Measurements from ENCODE around the gene LMBR1. TPM values are rescaled to one million over a fixed set of nuclear protein-coding genes. Genes with fewer than 3 reads are reported as not detected.
A peak's percentile ranks its signal among the peaks of the same experiment; 100 is the strongest.

LMBR1 gene
- total and polyA plus RNA-seq, 2 donors (not counting 1 experiment from before 2014, with no cell fraction given): 30.8 to 41.6 TPM

DNA sequence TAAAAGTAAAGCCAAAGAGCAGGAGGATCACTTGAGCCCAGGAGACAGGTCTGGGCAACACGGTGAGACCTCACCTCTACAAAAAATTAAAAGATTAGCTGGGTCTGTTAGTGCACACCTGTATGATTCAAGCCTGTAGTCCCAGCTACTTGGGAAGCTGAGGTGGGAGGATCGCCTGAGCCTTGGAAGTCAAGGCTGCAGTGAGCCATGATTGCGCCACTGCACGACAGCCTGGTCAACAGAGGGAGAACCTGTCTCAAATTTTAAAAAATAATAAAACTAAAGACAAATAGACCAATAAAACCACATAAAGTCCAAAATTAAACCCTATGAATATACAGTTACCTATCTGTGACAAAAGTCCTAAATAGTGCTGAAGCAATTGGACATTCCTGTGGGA, 3.2 kb downstream of the LMBR1 start:
- peaks cover 3% of the 10 kb centered on the region for H3K4me1 ChIP-seq (ENCODE audit: control insufficient read depth, extremely low read depth, insufficient read depth, low read length)
- no peak overlapping the region for H2AFZ ChIP-seq (ENCODE audit: low read length)
- H3K9me3 ChIP-seq (ENCODE audit: control insufficient read depth, insufficient read depth, low read depth, low read length): no peaks in the 10 kb centered on the region
- no peak for DNase-seq (ENCODE audit: low read depth in 2 of 2)
- no peak overlapping the region for H3K27ac ChIP-seq (ENCODE audit: insufficient read depth, low read length)
- peaks cover 7% of the 10 kb centered on the region for H3K79me2 ChIP-seq (ENCODE audit: control insufficient read depth, insufficient read depth, low read length)
- H4K20me1 ChIP-seq (ENCODE audit: control insufficient read depth, extremely low read depth, insufficient read depth, low read length): no peaks in the 10 kb centered on the region
- H3K36me3 ChIP-seq (ENCODE audit: control insufficient read depth, insufficient read depth, low read length): no peaks in the 10 kb centered on the region
- H3K4me2 ChIP-seq (ENCODE audit: extremely low read depth, insufficient read depth, low read length): no peak overlapping the region
- no peak overlapping the region for H3K4me3 ChIP-seq (replicated peaks in 1 of 4; ENCODE audit: control extremely low read depth in 1 of 4, insufficient read depth in 1 of 4, low read depth in 3 of 4, low read length in 4 of 4)
- no peak overlapping the region for H3K9ac ChIP-seq (ENCODE audit: insufficient read depth, low read length)
- H3K27me3 ChIP-seq (ENCODE audit: control insufficient read depth, insufficient read depth, low read length): no peaks in the 10 kb centered on the region
- TF ChIP-seq EZH2 (IDR thresholded peaks at IDR 0.05; ENCODE audit: low read length, missing control alignments): no peak
- TF ChIP-seq, protein P1, sequence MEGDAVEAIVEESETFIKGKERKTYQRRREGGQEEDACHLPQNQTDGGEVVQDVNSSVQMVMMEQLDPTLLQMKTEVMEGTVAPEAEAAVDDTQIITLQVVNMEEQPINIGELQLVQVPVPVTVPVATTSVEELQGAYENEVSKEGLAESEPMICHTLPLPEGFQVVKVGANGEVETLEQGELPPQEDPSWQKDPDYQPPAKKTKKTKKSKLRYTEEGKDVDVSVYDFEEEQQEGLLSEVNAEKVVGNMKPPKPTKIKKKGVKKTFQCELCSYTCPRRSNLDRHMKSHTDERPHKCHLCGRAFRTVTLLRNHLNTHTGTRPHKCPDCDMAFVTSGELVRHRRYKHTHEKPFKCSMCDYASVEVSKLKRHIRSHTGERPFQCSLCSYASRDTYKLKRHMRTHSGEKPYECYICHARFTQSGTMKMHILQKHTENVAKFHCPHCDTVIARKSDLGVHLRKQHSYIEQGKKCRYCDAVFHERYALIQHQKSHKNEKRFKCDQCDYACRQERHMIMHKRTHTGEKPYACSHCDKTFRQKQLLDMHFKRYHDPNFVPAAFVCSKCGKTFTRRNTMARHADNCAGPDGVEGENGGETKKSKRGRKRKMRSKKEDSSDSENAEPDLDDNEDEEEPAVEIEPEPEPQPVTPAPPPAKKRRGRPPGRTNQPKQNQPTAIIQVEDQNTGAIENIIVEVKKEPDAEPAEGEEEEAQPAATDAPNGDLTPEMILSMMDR (conservative IDR thresholded peaks at IDR 0.05 in 1 of 2, IDR thresholded peaks at IDR 0.05 in 1 of 2; ENCODE audit: low read depth in 1 of 2, low read length in 2 of 2): no peak

GRCh38 chr7:156889089-156889488, 3.9 kb downstream of the LMBR1 start:
- H4K20me1 ChIP-seq (ENCODE audit: control insufficient read depth, extremely low read depth, insufficient read depth, low read length): no peaks in the 10 kb centered on the region
- DNase-seq (ENCODE audit: low read depth in 2 of 2): peak in 1 of 2 donors; percentile 71

GRCh38 chr7:156886020-156886795, 6.8 kb downstream of the LMBR1 start:
- Histone ChIP-seq H3K27ac (ENCODE audit: insufficient read depth, low read length) (no peak overlapping the region), H3K36me3 (ENCODE audit: control insufficient read depth, insufficient read depth, low read length) (no peaks in the 10 kb centered on the region), H4K20me1 (ENCODE audit: control insufficient read depth, extremely low read depth, insufficient read depth, low read length) (no peaks in the 10 kb centered on the region), H3K4me1 (ENCODE audit: control insufficient read depth, extremely low read depth, insufficient read depth, low read length) (no peaks in the 10 kb centered on the region), H3K79me2 (ENCODE audit: control insufficient read depth, insufficient read depth, low read length) (peaks cover 3% of the 10 kb centered on the region), H3K27me3 (ENCODE audit: control insufficient read depth, insufficient read depth, low read length) (no peaks in the 10 kb centered on the region), H3K4me3 (replicated peaks in 1 of 4; ENCODE audit: control extremely low read depth in 1 of 4, insufficient read depth in 1 of 4, low read depth in 3 of 4, low read length in 4 of 4) (no peak overlapping the region), H3K9ac (ENCODE audit: insufficient read depth, low read length) (no peak overlapping the region), H2AFZ (ENCODE audit: low read length) (no peak overlapping the region), H3K9me3 (ENCODE audit: control insufficient read depth, insufficient read depth, low read depth, low read length) (no peaks in the 10 kb centered on the region), H3K4me2 (ENCODE audit: extremely low read depth, insufficient read depth, low read length) (no peak overlapping the region)
- no peak for DNase-seq (ENCODE audit: low read depth in 2 of 2)
- no peak for TF ChIP-seq EZH2 (IDR thresholded peaks at IDR 0.05; ENCODE audit: low read length, missing control alignments)
- TF ChIP-seq, protein P1 (conservative IDR thresholded peaks at IDR 0.05 in 1 of 2, IDR thresholded peaks at IDR 0.05 in 1 of 2; ENCODE audit: low read depth in 1 of 2, low read length in 2 of 2): no peak

More at GRCh38 chr7:156889089-156889488, 3.9 kb downstream of the LMBR1 start:
- Histone ChIP-seq H2AFZ (ENCODE audit: low read length) (no peak overlapping the region), H3K27ac (ENCODE audit: insufficient read depth, low read length) (no peak overlapping the region), H3K4me3 (replicated peaks in 1 of 4; ENCODE audit: control extremely low read depth in 1 of 4, insufficient read depth in 1 of 4, low read depth in 3 of 4, low read length in 4 of 4) (no peak overlapping the region), H3K9me3 (ENCODE audit: control insufficient read depth, insufficient read depth, low read depth, low read length) (no peaks in the 10 kb centered on the region), H3K27me3 (ENCODE audit: control insufficient read depth, insufficient read depth, low read length) (no peaks in the 10 kb centered on the region), H3K79me2 (ENCODE audit: control insufficient read depth, insufficient read depth, low read length) (peaks cover 7% of the 10 kb centered on the region), H3K4me2 (ENCODE audit: extremely low read depth, insufficient read depth, low read length) (no peak overlapping the region), H3K36me3 (ENCODE audit: control insufficient read depth, insufficient read depth, low read length) (no peaks in the 10 kb centered on the region), H3K9ac (ENCODE audit: insufficient read depth, low read length) (no peak overlapping the region), H3K4me1 (ENCODE audit: control insufficient read depth, extremely low read depth, insufficient read depth, low read length) (peaks cover 3% of the 10 kb centered on the region)
- TF ChIP-seq, protein P1 (conservative IDR thresholded peaks at IDR 0.05 in 1 of 2, IDR thresholded peaks at IDR 0.05 in 1 of 2; ENCODE audit: low read depth in 1 of 2, low read length in 2 of 2): no peak
- no peak for TF ChIP-seq EZH2 (IDR thresholded peaks at IDR 0.05; ENCODE audit: low read length, missing control alignments)

Data from fibroblast of lung (primary cell).